Astrocyte (in vitro differentiated cells and primary cell): ENCODE data around the gene BRI3. TPM values are rescaled to one million over a fixed set of nuclear protein-coding genes. Genes with fewer than 3 reads are reported as not detected.

Source experiments
- DNase-seq: peaks from one replicate; pipeline ENCODE4 v3.0.0-alpha.2; 2010; ENCODE audit warnings: low read depth
- FAIRE-seq: peaks from 2 replicates; lab custom pipeline; 2011; peaks lifted over from hg19 to GRCh38; lab: Jason Lieb, UNC
- H2AFZ ChIP-seq: 2 replicates; pipeline ENCODE4 v1.6.0; 2012; ENCODE audit warnings: low read depth, low read length, inconsistent platforms
- H3K27ac ChIP-seq: 2 replicates; pipeline ENCODE4 v1.5.1; 2011; ENCODE audit warnings: low read depth, low read length, inconsistent platforms
- H3K27me3 ChIP-seq: 2 replicates; pipeline ENCODE4 v1.6.0; 2011; ENCODE audit warnings: low read length, inconsistent platforms; ENCODE audit not compliant: insufficient read depth
- H3K36me3 ChIP-seq: 2 replicates; pipeline ENCODE4 v1.5.1; 2011; ENCODE audit warnings: low read length, inconsistent platforms; ENCODE audit not compliant: insufficient read depth
- H3K4me1 ChIP-seq: 2 replicates; pipeline ENCODE4 v1.5.1; 2011; ENCODE audit warnings: low read length, inconsistent platforms; ENCODE audit not compliant: insufficient read depth
- H3K4me2 ChIP-seq: 2 replicates; pipeline ENCODE4 v1.6.0; 2012; ENCODE audit warnings: low read length, inconsistent platforms
- H3K4me3 ChIP-seq: 2 replicates; pipeline ENCODE4 v1.5.1; 2011; ENCODE audit warnings: low read depth, mild to moderate bottlenecking, low read length, inconsistent platforms; ENCODE audit not compliant: insufficient read depth
- H3K79me2 ChIP-seq: 2 replicates; pipeline ENCODE4 v1.6.0; 2012; ENCODE audit warnings: mild to moderate bottlenecking, low read length, inconsistent platforms; ENCODE audit not compliant: insufficient read depth
- H3K9ac ChIP-seq: 2 replicates; pipeline ENCODE4 v1.6.0; 2012; ENCODE audit warnings: mild to moderate bottlenecking, low read length, inconsistent platforms
- H3K9me3 ChIP-seq: 2 replicates; pipeline ENCODE4 v1.5.1; 2012; ENCODE audit warnings: low read depth, mild to moderate bottlenecking, low read length, inconsistent platforms; ENCODE audit not compliant: insufficient read depth
- H4K20me1 ChIP-seq: 2 replicates; pipeline ENCODE4 v1.6.0; 2012; ENCODE audit warnings: low read length, inconsistent platforms; ENCODE audit not compliant: insufficient read depth
- H3K27ac Mint-ChIP-seq: one replicate; pipeline ENCODE4 v1.8.0; 2021; ENCODE audit warnings: mild to moderate bottlenecking, mixed read lengths; ENCODE audit not compliant: unreplicated experiment
- H3K27me3 Mint-ChIP-seq: one replicate; pipeline ENCODE4 v1.8.0; 2021; ENCODE audit warnings: low read depth, mixed read lengths; ENCODE audit not compliant: unreplicated experiment
- H3K36me3 Mint-ChIP-seq: one replicate; pipeline ENCODE4 v1.8.0; 2021; ENCODE audit warnings: low read depth, mixed read lengths; ENCODE audit not compliant: unreplicated experiment
- H3K4me1 Mint-ChIP-seq: one replicate; pipeline ENCODE4 v1.8.0; 2021; ENCODE audit warnings: low read depth, mixed read lengths; ENCODE audit not compliant: unreplicated experiment
- H3K4me3 Mint-ChIP-seq: one replicate; pipeline ENCODE4 v1.8.0; 2021; ENCODE audit warnings: mild to moderate bottlenecking, moderate library complexity, mixed read lengths; ENCODE audit not compliant: unreplicated experiment
- H3K9me3 Mint-ChIP-seq: one replicate; pipeline ENCODE4 v1.8.0; 2021; ENCODE audit warnings: mild to moderate bottlenecking, mixed read lengths; ENCODE audit not compliant: unreplicated experiment
- EZH2 ChIP-seq: IDR thresholded peaks from 2 replicates; pipeline ENCODE4 v1.6.1; 2012; ENCODE audit warnings: mild to moderate bottlenecking, low read length, inconsistent platforms; ENCODE audit not compliant: insufficient read depth
- total RNA-seq: library from RNA; stranded (reverse); gene quantifications from 2 replicates; pipeline ENCODE4 v1.2.1, GENCODE V29; 2021
- TF ChIP-seq, protein P1 (sequence below): IDR thresholded peaks from 2 replicates; pipeline ENCODE4 v1.5.1; 2011; ENCODE audit warnings: low read depth, mild to moderate bottlenecking, inconsistent platforms, low read length, moderate library complexity; ENCODE audit not compliant: insufficient read depth

Gene BRI3
- total RNA-seq, 1 donor from 2014 or later, result 195 TPM

DNA sequence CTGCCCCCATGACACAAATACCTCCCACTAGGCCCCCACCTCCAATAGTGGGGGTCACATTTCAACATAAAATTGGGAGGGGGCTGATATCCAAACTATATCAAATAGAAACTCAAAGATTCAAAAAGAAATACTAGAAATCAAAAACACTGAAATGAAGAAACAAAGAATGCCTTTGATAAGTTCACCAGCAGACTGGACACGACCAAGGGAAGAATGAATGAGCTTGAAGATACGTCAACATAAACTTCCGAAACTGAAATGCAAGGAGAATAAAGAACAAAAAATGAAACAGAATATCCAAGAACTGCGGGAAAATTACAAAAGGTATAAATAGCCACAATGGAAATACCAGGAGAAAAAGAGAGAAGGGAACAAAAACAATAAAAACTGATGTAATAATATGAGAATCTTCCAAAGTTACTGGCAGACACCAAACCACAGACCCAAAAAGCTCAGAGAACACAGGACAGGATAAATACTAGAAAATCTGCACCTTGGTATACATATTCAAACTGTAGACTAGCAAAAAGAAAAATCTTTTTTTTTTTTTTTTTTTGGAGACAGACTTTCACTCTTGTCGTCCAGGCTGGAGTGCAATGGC is 49.5 kb downstream of the BRI3 start:
- no peak overlapping the region for H3K4me3 Mint-ChIP-seq
- no peaks in the 10 kb centered on the region for H3K27me3 Mint-ChIP-seq
- Histone ChIP-seq H4K20me1 (no peaks in the 10 kb centered on the region), H3K9ac (no peak overlapping the region), H3K79me2 (no peaks in the 10 kb centered on the region), H3K4me1 (peaks cover 14% of the 10 kb centered on the region), H2AFZ (no peak overlapping the region), H3K27me3 (no peaks in the 10 kb centered on the region), H3K4me2 (no peak overlapping the region), H3K9me3 (no peaks in the 10 kb centered on the region), H3K27ac (peak overlapping the region; percentile 16), H3K36me3 (no peaks in the 10 kb centered on the region), H3K4me3 (no peak overlapping the region)
- FAIRE-seq (no peak), DNase-seq (no peak)
- peaks cover 27% of the 10 kb centered on the region for H3K4me1 Mint-ChIP-seq
- peak overlapping the region; percentile 95 for H3K27ac Mint-ChIP-seq
- peaks cover 9% of the 10 kb centered on the region for H3K9me3 Mint-ChIP-seq
- peaks cover 4% of the 10 kb centered on the region for H3K36me3 Mint-ChIP-seq
- TF ChIP-seq EZH2, result no peak

DNA sequence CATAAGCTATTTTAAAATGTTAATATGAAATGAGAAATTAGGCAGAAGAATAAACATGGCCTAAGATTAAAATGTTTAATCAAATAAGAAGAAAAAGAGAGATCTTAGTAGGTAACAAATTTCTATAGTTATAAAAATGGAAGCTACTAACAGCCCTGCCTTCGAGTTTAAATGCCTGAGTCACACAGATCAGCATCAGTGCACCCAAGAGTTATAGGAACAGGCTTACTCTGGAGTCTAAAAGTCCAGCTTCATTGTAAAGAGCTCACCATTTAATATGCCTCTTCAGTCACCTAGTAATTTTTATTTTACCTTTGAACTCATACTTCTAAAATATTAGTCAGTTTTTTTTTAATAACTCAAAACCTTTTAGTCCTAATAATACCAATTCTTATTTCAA is 52.6 kb downstream of the BRI3 start:
- H3K4me1 Mint-ChIP-seq, result peaks cover 16% of the 10 kb centered on the region

DNA sequence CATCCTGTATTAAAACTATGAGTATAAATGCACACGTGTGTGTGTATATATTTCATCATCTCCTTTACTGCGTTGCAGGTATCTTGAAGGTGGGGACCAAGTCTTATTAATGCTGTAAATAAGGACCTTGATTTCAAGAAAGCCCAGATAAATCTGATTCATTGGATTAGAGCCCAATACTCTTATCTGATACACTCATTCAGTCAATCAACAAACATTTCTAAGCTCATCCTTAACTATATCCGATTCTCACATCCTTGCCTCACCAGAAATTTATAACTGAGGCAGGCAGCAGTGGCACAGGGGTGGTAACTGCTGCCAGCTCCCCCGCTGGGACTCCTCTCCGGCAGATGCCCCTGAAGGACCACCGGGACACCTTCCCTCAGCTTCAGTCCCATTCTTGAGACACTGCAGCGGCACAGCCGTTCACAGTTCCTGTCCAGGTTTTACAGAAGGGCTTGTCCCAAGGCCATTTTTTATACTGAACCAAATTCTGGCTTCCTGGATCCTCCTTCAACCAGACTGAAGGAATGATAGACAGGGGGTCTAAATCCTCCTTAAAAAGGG is 54.0 kb downstream of the BRI3 start:
- Histone ChIP-seq H3K27ac (no peak overlapping the region), H4K20me1 (no peaks in the 10 kb centered on the region), H3K9me3 (no peaks in the 10 kb centered on the region), H3K27me3 (no peaks in the 10 kb centered on the region), H3K36me3 (no peaks in the 10 kb centered on the region), H2AFZ (no peak overlapping the region), H3K79me2 (no peaks in the 10 kb centered on the region), H3K4me3 (no peak overlapping the region), H3K4me2 (no peak overlapping the region), H3K4me1 (no peaks in the 10 kb centered on the region), H3K9ac (no peak overlapping the region)
- no peak overlapping the region for H3K27ac Mint-ChIP-seq
- TF ChIP-seq, protein P1, sequence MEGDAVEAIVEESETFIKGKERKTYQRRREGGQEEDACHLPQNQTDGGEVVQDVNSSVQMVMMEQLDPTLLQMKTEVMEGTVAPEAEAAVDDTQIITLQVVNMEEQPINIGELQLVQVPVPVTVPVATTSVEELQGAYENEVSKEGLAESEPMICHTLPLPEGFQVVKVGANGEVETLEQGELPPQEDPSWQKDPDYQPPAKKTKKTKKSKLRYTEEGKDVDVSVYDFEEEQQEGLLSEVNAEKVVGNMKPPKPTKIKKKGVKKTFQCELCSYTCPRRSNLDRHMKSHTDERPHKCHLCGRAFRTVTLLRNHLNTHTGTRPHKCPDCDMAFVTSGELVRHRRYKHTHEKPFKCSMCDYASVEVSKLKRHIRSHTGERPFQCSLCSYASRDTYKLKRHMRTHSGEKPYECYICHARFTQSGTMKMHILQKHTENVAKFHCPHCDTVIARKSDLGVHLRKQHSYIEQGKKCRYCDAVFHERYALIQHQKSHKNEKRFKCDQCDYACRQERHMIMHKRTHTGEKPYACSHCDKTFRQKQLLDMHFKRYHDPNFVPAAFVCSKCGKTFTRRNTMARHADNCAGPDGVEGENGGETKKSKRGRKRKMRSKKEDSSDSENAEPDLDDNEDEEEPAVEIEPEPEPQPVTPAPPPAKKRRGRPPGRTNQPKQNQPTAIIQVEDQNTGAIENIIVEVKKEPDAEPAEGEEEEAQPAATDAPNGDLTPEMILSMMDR, result no peak
- TF ChIP-seq EZH2, result no peak
- H3K27me3 Mint-ChIP-seq, result no peaks in the 10 kb centered on the region
- peaks cover 18% of the 10 kb centered on the region for H3K36me3 Mint-ChIP-seq
- H3K9me3 Mint-ChIP-seq, result peaks cover 13% of the 10 kb centered on the region
- DNase-seq, result no peak
- peaks cover 4% of the 10 kb centered on the region for H3K4me1 Mint-ChIP-seq
- FAIRE-seq, result no peak
- no peak overlapping the region for H3K4me3 Mint-ChIP-seq

More for the DNA sequence above, 52.6 kb downstream of the BRI3 start:
- Histone ChIP-seq H3K9ac (no peak overlapping the region), H3K36me3 (no peaks in the 10 kb centered on the region), H3K27ac (no peak overlapping the region), H3K4me1 (peaks cover 8% of the 10 kb centered on the region), H4K20me1 (no peaks in the 10 kb centered on the region), H3K4me2 (no peak overlapping the region), H3K27me3 (no peaks in the 10 kb centered on the region), H3K9me3 (no peaks in the 10 kb centered on the region), H2AFZ (no peak overlapping the region), H3K4me3 (no peak overlapping the region), H3K79me2 (no peaks in the 10 kb centered on the region)
- H3K27me3 Mint-ChIP-seq, result no peaks in the 10 kb centered on the region
- TF ChIP-seq, protein P1, result no peak
- DNase-seq, result no peak
- H3K27ac Mint-ChIP-seq, result no peak overlapping the region
- peaks cover 10% of the 10 kb centered on the region for H3K36me3 Mint-ChIP-seq
- no peak overlapping the region for H3K4me3 Mint-ChIP-seq
- FAIRE-seq, result no peak
- H3K9me3 Mint-ChIP-seq, result peaks cover 11% of the 10 kb centered on the region
